CMK (cell line): ENCODE data around the gene NUDT16.

ENCODE experiments used
- DNase-seq: peaks from one replicate; pipeline ENCODE4 v3.0.0-alpha.2; 2010; ENCODE audit warnings: low read depth

NUDT16 gene

DNA sequence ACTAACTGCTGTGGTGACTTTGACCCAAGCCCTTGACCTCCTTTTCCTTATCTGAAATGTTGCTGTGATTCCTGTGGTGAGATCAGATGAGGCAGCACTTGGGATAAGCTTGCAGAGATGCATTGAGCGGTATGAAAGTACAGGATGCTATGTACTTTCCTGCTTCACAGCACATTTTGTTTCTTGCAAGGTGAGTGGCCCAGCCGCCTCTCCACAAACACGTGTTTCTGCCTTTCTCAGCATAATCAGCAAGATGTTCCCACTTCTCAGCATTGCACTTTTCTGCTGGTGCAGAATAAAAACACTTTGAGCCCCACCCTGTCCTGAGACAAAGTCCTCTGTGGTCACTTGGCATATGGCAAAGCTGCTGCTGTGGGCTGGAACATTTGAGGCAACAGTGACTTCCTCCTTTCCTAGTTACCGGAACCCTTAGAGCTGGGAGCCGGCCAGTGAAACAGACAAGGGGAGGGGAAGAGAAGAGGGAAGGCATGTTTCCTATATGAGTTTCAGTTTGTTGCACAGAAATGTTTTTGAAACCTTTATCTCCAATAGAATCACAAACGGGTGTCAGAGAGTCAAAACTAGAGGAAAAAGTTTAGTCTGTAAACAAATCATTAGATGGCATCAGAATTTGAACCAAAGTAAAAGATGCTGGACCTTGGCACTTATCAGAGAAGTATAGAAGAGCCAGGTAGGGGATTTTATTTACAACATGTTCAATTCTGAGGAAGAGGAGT lies 5.0 kb downstream of the NUDT16 start:
- no peak for DNase-seq

DNA sequence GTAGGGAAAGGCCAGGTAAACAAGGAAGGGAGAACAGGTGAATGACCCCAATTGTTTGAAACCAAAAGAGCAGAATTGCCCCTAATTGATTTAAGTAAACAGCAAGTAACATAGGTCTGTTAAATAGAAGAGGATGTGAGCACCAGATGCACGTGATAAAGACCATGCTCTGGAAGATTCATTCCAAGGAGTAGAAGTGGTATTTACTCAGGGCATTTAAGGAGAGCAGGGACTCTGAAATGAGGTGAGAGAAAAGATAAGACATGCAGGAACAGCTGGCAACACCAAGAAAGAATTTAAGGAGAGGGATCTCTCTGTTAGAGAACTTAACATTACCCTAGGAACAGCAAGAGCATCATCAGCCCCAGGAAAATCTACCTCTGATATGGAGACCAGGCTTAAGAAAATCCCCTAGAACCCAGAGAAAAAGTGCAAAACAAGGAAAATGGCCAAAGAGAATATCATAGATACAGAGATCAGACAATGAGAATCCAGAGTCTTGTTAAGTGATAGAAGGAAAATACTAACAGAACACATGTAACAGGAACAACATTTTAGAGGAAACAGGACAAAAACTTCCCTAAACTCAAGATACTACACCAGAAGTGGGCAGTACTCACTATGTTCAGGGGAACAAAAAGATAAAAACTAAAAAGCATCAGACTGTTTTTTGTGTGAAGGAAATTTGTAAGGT lies 6.4 kb downstream of the NUDT16 start:
- DNase-seq, result no peak

DNA sequence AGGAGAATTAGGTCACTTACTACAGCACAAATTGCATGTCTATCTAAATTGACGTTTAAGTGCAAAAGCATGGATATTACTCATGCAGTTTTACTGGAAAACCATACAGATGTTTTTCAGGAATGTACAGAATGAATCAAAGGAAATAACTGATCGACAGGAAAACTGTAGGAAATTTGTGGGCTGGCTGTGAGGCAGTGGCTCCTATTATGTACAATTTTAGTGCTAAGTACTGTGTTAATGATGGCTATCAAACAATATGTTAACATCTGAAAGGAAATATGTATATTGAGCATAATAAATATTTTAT lies 6.9 kb downstream of the NUDT16 start:
- DNase-seq, result no peak

DNA sequence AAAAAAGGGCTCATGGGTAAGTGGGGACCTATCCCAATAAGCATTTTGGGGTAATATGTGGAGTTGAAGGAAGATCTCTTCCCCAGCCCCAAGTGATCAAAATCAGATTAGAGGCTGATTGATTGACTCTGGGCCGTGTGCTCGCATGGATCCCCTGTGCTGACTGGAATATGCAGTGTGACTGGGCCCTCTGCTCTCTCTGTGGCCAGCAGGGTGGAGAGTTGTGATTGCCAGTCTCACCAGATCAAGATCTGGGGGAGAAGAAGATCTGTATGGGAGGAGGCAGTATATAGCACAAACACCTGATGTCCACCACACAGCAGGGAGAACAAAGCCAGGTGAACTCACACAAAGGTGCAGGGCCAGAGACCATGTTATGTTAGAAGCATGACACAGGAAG lies 8.8 kb downstream of the NUDT16 start:
- DNase-seq, result no peak

DNA sequence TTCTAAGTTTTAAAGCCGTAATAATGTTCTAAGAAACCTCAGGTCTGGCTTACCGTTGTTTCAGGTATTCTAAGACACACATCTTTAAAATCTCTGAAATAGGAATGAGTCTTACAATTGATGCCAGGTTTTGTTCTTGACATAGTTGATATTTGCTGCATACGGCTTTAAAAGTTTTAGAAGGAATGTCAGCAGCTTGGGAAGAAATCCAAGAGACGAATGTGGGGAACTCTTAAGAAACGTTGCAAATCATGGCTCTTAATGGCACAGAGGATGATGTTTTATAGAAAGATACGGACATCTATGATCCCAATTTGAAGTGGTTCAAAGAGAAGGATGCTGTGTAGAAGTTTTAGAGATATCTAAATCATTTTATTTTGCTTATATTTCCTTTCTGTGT lies 11.5 kb downstream of the NUDT16 start:
- DNase-seq, result no peak

DNA sequence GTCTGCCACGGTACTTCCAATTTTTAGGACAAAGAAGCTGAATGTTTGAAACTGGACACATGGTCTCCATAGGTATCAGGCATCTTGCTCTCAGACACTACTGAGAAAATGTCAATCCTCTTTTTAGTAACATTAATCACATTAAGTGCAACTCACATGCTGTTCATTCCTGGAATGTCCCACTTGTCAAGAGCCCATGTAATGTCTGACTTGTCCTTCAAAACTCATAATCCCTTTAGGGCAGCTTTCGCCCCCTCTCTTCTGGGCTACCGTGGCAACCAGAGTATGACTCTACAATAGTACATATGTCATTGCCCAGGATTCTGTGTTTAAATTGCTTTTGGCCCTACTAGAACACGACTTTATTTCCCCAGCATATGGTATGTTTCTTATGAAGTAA lies 12.3 kb downstream of the NUDT16 start:
- DNase-seq, result no peak

DNA sequence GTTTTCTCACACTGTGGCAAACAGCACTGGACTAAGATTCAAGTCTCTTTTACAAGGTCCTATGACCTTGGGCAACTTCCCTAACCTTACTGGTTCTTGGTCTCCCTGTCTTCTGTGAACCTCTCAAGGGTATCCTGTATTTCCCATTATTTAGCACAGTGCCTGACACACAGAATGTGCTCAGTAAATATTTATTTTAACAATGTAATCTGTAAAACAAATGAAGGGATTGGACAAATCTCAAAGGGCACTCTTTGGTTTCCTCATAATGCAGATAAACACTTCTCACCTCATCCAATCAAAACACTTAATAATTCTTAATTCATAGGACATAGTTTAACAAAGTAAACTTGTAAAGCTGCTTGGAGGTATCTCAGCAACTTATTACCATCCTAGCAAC lies 12.8 kb downstream of the NUDT16 start:
- DNase-seq, result no peak

DNA sequence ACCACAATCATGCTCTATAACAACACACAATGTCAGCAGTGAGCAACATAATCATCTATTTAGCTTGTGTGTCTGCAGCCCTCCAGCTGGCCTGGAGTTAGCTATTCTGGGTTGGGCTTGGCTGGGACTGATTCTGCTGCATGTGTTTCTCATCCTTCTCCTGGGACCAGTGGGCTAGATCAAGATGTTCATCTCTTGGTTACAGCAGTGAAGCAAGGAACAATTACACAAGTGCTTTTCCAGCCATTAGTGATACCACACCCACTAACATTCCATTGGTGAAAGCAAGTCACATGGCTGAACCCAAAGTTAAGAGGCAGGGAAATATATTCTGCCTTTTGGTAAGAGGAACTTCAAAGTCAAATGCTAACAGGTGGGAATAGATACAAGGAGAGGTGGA lies 14.6 kb downstream of the NUDT16 start:
- no peak for DNase-seq

DNA sequence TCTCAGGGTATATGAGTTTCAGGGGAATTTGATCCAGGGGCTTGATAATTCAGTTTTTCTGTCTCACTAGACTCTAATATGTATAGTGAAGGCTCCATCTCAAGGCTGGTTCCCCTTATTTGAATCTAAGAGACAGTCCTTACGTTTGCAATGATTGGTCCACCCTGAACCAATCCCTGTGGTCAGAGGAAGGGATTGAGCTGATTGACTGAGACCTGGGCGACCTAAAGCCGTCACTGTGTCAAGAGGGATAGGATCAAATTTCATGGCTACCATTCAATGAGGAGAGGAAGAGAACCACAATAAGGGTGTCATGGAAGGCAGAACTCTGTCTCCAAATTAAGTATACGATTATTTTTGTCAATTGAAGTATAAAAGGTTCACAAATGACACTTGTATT lies 16.3 kb downstream of the NUDT16 start:
- no peak for DNase-seq

DNA sequence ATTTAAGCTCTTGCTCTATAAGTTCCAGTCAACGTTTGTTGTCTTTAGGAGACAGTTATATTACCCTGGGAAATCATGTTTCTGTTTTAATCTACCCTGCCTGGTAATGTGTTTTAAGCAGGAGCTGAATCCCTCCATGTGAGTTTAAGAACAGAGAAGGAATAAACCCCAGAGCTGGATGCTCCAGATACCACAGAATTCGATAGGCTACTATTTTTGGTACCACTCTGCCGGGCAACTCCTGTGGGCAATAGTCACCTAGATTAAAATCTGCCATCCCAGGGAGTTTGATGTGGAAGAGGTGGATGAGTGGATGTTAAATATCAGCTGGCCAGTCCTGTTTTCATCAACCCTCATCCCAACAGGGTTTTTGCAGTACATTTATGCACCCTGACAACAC lies 20.4 kb downstream of the NUDT16 start:
- DNase-seq, result no peak

DNA sequence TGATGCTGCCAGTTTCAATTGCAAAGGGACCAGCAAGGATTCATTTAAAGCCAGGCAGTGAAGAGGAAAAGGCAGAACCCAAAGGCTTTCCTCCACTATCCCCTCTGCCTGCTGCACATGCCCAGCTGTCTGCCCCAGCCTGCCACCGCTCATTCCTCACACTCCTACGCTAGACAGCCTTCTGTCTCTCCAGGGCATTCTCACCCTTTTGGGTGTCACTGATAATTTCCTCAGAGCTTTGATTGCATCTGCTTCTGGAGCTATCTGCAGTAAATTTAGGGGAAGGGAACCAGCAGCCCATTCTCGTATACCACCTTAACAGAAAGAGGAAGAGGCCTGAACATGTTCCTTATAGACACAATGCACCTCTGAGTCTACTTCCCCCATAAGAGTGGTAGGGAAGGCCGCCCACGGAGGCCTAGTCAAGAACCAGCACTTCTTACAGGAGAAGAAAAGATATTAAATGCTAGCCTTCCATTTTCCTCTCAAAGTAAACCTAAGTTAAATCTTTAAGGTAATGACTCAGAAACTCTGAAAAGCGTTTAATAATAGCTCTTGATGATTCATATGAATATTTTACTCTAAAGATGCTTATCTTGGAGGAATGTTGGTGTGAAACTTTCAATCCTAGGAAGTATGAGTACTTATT lies 20.9 kb downstream of the NUDT16 start:
- DNase-seq, result no peak

DNA sequence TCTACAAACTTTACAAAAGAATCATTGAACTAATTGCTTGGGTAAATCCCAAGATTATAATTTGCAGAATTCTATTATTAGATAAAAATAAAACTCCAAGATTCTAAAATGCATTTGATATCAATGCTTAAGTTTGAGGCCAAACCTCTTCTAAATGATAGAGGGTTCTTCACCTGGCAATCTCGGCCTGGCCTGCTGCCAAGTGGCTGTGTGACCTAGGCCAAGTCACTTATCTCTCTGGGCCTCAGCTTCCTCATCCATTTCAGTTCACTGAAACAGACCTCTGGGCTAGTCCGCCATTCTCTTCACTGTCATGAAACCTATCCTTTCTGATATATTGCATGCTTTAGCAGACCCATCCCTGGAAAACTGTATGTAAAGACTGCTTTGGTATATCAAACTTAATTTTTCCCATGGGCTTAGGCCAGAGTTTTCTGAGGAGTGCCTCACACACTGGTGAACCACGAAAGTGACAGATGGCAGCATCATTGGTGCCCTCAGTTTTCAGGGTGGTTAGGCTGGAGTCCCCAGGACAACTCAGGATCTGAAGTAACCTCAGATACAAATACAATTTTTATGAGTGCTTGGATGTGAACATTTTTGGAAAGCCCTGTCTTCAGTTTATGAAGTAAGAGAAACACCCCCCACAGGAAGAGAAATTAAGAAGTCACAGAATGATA lies 21.8 kb downstream of the NUDT16 start:
- DNase-seq, result no peak

DNA sequence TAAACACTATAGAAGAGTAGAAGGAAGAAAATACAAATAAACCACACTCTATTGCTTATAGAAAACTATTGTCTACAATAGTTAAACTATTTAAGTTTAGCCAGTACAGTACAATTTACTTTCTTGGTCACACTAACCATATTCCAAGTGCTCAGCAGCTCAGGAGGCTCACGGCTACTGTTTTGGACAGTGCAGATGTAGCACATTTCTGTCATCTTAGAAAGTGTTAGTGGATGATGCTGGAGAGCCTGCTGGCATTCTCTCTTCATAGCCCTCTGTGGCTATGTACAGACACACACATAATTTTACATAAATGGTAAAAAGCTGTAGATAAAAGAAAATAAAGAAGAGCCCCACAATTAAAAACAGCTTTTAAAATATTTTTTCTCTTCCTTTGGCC lies 23.8 kb downstream of the NUDT16 start:
- no peak for DNase-seq

DNA sequence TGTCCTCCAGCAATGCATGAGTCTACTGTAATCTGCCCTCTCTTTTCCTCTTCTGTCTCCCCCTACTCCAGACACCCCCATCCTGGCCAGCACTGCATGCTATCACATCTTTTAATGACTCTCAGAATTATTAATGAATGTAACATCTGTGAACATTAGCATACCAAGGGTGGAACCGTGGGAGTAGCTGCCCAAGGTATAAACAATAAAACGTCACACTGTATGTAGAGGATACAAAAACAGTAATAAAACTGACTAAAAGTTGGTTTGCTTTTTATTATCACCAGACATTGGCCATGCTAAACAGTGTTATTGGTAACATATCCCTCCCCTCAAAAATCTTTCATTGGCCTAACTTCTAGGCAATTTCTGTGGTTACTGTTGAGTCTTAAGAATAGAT lies 24.7 kb downstream of the NUDT16 start:
- DNase-seq, result no peak

DNA sequence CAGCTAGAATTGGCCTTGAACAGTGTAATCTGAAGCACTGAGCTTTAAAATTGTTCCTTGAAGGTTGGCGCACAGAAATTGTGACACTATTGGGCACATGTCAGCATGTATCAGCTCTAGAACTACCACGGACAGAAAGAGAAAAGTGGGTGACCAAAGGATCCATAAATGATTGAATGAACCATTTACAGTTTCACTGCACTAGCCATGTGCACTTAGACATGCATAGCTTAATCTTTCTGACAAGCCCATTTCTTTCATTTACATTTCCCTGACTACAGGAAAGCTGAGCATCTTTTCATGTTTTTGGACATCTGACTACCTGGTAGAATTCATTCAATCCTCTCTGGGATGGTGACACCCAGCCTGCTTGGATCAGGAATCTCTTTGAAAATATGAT lies 36.2 kb downstream of the NUDT16 start:
- DNase-seq, result no peak

DNA sequence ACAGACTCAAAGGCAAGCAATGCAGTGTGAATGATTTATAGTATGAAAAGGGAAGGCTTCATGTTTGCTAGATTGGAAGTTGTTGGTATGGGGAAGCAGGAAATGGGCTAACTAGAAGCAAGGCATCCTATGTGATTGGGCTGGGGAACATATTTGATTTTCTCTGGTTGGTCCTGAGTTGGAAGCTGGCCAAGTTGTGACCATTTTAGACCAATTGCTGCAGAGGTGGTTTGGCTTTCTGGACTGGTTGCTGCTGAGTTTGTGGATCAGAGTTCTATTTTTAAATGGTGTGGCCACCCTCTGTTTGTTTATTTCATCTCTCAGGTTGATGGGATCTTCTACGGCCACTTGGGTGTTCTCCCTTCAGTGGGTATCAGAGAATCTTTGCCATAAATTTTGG lies 39.7 kb downstream of the NUDT16 start:
- DNase-seq, result no peak

DNA sequence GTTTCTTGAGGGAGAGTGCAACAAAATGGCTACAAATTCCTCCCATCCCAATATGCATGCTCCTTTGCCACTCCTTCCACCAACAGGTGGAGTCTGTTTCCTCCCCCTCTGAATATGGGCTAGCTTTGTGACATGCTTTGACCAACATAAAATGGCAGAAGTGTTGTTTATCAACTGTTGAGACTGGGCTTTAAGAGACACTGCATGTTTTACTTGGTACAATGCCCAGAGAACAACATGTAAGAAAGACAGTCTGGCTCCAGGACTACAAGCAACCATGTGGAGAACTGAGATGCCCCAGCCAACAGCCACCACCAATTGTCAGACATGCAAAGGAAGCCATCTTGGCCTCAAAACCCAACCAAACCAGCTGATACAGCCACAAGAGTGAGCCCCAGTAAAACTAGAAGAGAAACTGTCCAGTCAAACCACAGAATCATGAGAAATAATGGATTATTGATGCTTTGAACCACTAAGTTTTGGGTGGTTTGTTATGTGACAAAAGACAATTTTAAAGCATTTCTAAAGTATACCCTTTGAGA lies 40.5 kb downstream of the NUDT16 start:
- no peak for DNase-seq

DNA sequence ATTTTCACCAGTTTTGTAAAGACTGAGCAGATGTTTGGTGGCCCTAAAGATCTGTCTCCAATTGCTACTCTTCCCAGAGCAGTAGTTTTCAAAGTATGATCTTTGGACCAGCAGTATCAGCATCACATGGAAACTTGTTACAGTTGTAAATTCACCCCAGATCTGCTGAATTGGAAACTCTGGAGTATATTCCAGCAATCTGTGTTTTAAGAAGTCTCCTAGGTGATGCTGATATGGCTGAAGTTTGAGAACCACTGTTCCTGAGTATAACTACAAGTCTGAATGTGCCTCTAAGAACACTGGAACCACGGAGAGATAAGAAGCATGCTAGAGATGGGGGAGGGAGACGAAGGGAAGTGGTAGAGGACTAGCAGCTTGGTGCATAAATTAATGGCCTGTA lies 45.7 kb downstream of the NUDT16 start:
- DNase-seq, result no peak

DNA sequence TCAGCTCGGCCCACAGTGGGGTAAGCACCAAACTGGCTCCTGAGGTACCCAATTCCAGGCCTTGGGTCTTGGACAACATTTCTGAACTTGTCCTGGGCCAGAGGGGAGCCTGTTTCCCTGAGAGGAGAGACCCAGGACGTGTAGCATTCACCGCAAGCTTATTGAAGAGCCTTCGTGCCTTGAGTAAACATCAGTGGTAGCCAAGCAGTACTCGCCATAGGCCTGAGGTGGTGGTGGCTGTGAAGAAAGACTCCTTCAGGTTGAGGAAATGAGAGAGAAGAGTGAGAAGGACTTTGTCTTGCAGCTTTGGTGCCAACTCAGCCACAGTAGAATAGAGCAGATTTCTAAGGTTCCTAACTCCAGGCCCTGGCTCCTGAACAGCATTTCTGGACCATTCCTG lies 50.2 kb downstream of the NUDT16 start:
- DNase-seq, result no peak

DNA sequence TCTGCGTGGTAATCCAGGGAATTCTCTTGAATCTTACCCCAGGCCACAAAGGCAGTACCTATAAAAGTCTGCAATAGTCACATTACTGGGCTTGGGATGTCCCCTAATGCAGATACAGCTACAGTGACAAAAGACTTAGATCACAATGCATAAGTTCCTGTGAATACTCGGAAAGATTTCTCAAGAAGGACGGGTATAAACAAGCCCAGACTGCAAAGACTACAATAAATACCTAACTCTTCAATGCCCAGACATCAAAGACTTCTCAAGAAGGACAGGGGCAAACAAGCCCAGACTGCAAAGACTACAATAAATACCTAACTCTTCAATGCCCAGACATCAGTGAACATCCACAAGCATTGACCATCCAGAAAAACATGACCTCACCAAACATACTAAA lies 50.9 kb downstream of the NUDT16 start:
- no peak for DNase-seq

DNA sequence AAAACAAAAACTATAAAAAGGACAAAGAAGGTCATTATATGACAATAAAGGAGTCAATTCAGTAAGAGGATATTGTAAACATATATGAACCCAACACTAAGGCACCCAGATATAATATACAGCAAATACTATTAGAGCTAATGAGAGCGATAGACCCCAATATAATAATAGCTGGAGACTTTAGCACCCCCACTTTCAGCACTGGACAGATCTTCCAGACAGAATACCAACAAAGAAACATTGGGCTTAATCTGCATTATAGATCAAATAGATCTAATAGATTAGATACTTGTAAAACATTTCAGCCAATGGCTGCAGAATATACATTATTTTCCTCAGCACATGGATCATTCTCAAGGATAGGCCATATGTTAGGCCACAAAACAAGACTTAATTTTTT lies 53.4 kb downstream of the NUDT16 start:
- DNase-seq, result no peak
